HepG2 (cell line): ENCODE results near the gene TCAF1. TPM values are rescaled to one million over a fixed set of nuclear protein-coding genes. Genes with fewer than 3 reads are reported as not detected.

ENCODE experiments used
- CAMTA2 ChIP-seq: sonication (generic); formaldehyde crosslinking; IDR thresholded peaks from 2 replicates; pipeline ENCODE4 v1.4.0; 2020; ENCODE audit warnings: mild to moderate bottlenecking, missing genetic modification reagents, borderline replicate concordance
- CCAR2 ChIP-seq: fragments of 200-400 bp; formaldehyde crosslinking; optimal IDR thresholded peaks from 2 replicates; pipeline ENCODE3; 2018; ENCODE audit warnings: low read depth, mild to moderate bottlenecking, low read length, moderate library complexity
- CHD2 ChIP-seq: IDR thresholded peaks from 2 replicates; pipeline ENCODE4 v1.6.1; 2011; ENCODE audit warnings: low read depth, low read length, improper control_type of control experiment
- FOXM1 ChIP-seq: sonication (generic); formaldehyde crosslinking; IDR thresholded peaks from 2 replicates; pipeline ENCODE4 v1.5.0; 2020; ENCODE audit warnings: missing genetic modification reagents
- HMGA1 ChIP-seq: sonication (generic); formaldehyde crosslinking; conservative IDR thresholded peaks from 2 replicates; pipeline ENCODE4 v1.4.0; 2020; ENCODE audit warnings: missing genetic modification reagents
- HMGXB4 ChIP-seq, 2 experiments: sonication (generic) in 1 of 2; formaldehyde crosslinking in 1 of 2; IDR thresholded peaks; 2 replicates each; pipeline versions ENCODE4 v1.4.0 to v1.6.1; 2018 to 2020; ENCODE audit warnings: missing genetic modification reagents in 2 of 2, borderline replicate concordance in 1 of 2, low read depth in 1 of 2, mild to moderate bottlenecking in 1 of 2, missing biosample characterization in 1 of 2
- HNRNPL ChIP-seq: fragments of 200-400 bp; formaldehyde crosslinking; IDR thresholded peaks from 2 replicates; pipeline ENCODE4 v1.6.1; 2017; ENCODE audit warnings: mild to moderate bottlenecking, low read depth, low read length
- JUNB ChIP-seq: sonication (generic); formaldehyde crosslinking; IDR thresholded peaks from 2 replicates; pipeline ENCODE4 v1.8.0; 2022; ENCODE audit warnings: missing genetic modification reagents, mild to moderate bottlenecking, borderline replicate concordance
- KLF9 ChIP-seq: IDR thresholded peaks from 2 replicates; pipeline ENCODE4 v1.6.1; 2016; ENCODE audit warnings: low read depth
- NFRKB ChIP-seq: fragments of 450-650 bp; IDR thresholded peaks from 2 replicates; pipeline ENCODE4 v1.6.1; 2017
- NRL ChIP-seq: sonication (generic); formaldehyde crosslinking; IDR thresholded peaks from 2 replicates; pipeline ENCODE4 v1.5.0; 2020; ENCODE audit warnings: missing genetic modification reagents, mild to moderate bottlenecking, moderate library complexity, borderline replicate concordance
- PBX3 ChIP-seq: sonication (generic); formaldehyde crosslinking; IDR thresholded peaks from 2 replicates; pipeline ENCODE4 v1.8.1; 2023; ENCODE audit warnings: missing genetic modification reagents, inconsistent platforms, borderline replicate concordance
- RFXAP ChIP-seq: sonication (generic); formaldehyde crosslinking; IDR thresholded peaks from 2 replicates; pipeline ENCODE4 v1.4.0; 2020; ENCODE audit warnings: missing genetic modification reagents, borderline replicate concordance
- SSRP1 ChIP-seq: IDR thresholded peaks from 2 replicates; pipeline ENCODE4 v1.6.1; 2016; ENCODE audit warnings: control low read depth
- SYNCRIP ChIP-seq: fragments of 200-400 bp; formaldehyde crosslinking; IDR thresholded peaks from 2 replicates; pipeline ENCODE4 v1.6.1; 2018; ENCODE audit warnings: mild to moderate bottlenecking, low read depth, low read length; ENCODE audit not compliant: insufficient read depth
- ZBTB26 ChIP-seq: IDR thresholded peaks from 2 replicates; pipeline ENCODE4 v1.6.1; 2016; ENCODE audit warnings: missing compliant biosample characterization, missing genetic modification reagents, borderline replicate concordance
- ZNF468 ChIP-seq: sonication (generic); formaldehyde crosslinking; IDR thresholded peaks from 2 replicates; pipeline ENCODE4 v1.8.0; 2022; ENCODE audit warnings: mild to moderate bottlenecking, moderate library complexity, missing genetic modification reagents
- ZNF543 ChIP-seq: sonication (generic); formaldehyde crosslinking; IDR thresholded peaks from 2 replicates; pipeline ENCODE4 v1.4.0; 2020; ENCODE audit warnings: mild to moderate bottlenecking, missing genetic modification reagents
- ZNF629 ChIP-seq: sonication (generic); formaldehyde crosslinking; conservative IDR thresholded peaks from 2 replicates; pipeline ENCODE4 v1.5.0; 2020; ENCODE audit warnings: missing genetic modification reagents
- ZNF678 ChIP-seq: sonication (generic); formaldehyde crosslinking; IDR thresholded peaks from 2 replicates; pipeline ENCODE4 v1.4.0; 2020; ENCODE audit warnings: mild to moderate bottlenecking, missing genetic modification reagents
- ZNF740 ChIP-seq: sonication (generic); formaldehyde crosslinking; IDR thresholded peaks from 2 replicates; pipeline ENCODE4 v1.4.0; 2020; ENCODE audit warnings: missing genetic modification reagents
- ZNF781 ChIP-seq: sonication (generic); formaldehyde crosslinking; IDR thresholded peaks from 2 replicates; pipeline ENCODE4 v1.5.1; 2020; ENCODE audit warnings: borderline replicate concordance, mild to moderate bottlenecking, missing genetic modification reagents; ENCODE audit errors: not compliant biosample characterization
- ZNF784 ChIP-seq: sonication (generic); formaldehyde crosslinking; IDR thresholded peaks from 2 replicates; pipeline ENCODE4 v1.5.1; 2020; ENCODE audit warnings: missing genetic modification reagents, mild to moderate bottlenecking, borderline replicate concordance
- polyA plus RNA-seq, 8 experiments: library from polyadenylated mRNA; depleted of rRNA in 3 of 8; stranded (reverse) in 7 of 8; unstranded in 1 of 8; fragments of >200 nt; fragmentation: Illumina TruSeq in 4 of 8; extraction: Trizol in 4 of 8; gene quantifications; 2 replicates each; pipeline versions ENCODE4 v1.2.1 to v1.2.3, GENCODE V29; 2011 to 2016; ENCODE audit warnings: low read depth in 4 of 8, missing spikeins in 1 of 8, mixed read lengths in 1 of 8; ENCODE audit not compliant: insufficient read depth in 1 of 8
- total RNA-seq, 5 experiments: library from RNA; depleted of rRNA; stranded (reverse); fragments of >200 nt; fragmentation: Illumina TruSeq; extraction: Trizol; gene quantifications; 2 replicates each; pipeline ENCODE4 v1.2.3, GENCODE V29; 2016; ENCODE audit warnings: low read depth in 1 of 5

The TCAF1 gene
- total and polyA plus RNA-seq, 2 of the 13 experiments (the other 11 are each of a cell fraction or from before 2014, with no cell fraction given): 36.2 to 101 TPM

GRCh38 chr7:143906895-143907294 is 4.9 kb upstream of the TCAF1 start (continued):
- TF ChIP-seq PBX3 (CRISPR knock-in tag) (no peak), SSRP1 (CRISPR knock-in tag) (peak; percentile 91; the same call in 1 of the 2 replicates), ZNF543 (CRISPR knock-in tag) (peak; percentile 71; the same call in 1 of the 2 replicates), CAMTA2 (no peak), HNRNPL (no peak), HMGA1 (CRISPR knock-in tag) (no peak), ZNF740 (no peak), ZNF629 (CRISPR knock-in tag) (peak; percentile 33; the same call in 1 of the 2 replicates), ZBTB26 (peak; percentile 62; the same call in 1 of the 2 replicates), ZNF784 (CRISPR knock-in tag) (no peak), JUNB (CRISPR knock-in tag) (no peak), KLF9 (no peak), CCAR2 (no peak), SYNCRIP (no peak), ZNF781 (no peak), NRL (CRISPR knock-in tag) (no peak), ZNF678 (CRISPR knock-in tag) (no peak), FOXM1 (CRISPR knock-in tag) (no peak), RFXAP (CRISPR knock-in tag) (peak; percentile 40; the same call in 1 of the 2 replicates), CHD2 (peak; percentile 23; the same call in 1 of the 2 replicates), ZNF468 (CRISPR knock-in tag) (no peak), NFRKB (no peak), HMGXB4 (CRISPR knock-in tag; IDR thresholded peaks at IDR 0.05; ENCODE audit: borderline replicate concordance in 1 of 2, low read depth in 1 of 2) (peak; percentile 47 to 59; a peak in 2 of 4 replicates)
